ENCODE data around the gene LSP1. TPM values are rescaled to one million over a fixed set of nuclear protein-coding genes. Genes with fewer than 3 reads are reported as not detected.

Gene LSP1, protein sequence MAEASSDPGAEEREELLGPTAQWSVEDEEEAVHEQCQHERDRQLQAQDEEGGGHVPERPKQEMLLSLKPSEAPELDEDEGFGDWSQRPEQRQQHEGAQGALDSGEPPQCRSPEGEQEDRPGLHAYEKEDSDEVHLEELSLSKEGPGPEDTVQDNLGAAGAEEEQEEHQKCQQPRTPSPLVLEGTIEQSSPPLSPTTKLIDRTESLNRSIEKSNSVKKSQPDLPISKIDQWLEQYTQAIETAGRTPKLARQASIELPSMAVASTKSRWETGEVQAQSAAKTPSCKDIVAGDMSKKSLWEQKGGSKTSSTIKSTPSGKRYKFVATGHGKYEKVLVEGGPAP
- total RNA-seq (2022; extraction: Qiagen RNA extraction): 1.6 to 2.3 TPM (median 1.8 TPM) in 5 replicates

DNA sequence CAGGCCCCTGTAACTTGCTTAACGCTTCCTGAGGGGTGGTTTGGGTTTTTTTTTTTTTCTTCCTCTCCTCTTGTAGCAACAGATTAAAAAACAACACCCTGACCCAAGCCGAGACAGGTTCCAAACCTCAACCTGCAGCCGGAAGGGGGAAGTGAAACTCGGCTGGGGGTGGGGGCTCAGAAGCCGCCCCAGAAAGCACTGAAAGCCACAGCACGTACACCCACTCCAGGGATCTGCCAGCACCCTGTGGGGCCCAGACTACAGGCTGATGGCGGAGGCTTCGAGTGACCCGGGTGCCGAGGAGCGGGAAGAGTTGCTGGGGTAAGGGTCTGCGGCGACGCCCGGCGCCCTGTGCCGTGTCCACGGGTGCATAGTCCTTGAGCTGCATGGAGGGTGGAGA, at the start of gene LSP1:
Gene LSP1, plus strand, starts transcription at position 208 of the 400 bp plus-strand sequence. Its CDS starts 61 bp downstream, at position 269.

DNA sequence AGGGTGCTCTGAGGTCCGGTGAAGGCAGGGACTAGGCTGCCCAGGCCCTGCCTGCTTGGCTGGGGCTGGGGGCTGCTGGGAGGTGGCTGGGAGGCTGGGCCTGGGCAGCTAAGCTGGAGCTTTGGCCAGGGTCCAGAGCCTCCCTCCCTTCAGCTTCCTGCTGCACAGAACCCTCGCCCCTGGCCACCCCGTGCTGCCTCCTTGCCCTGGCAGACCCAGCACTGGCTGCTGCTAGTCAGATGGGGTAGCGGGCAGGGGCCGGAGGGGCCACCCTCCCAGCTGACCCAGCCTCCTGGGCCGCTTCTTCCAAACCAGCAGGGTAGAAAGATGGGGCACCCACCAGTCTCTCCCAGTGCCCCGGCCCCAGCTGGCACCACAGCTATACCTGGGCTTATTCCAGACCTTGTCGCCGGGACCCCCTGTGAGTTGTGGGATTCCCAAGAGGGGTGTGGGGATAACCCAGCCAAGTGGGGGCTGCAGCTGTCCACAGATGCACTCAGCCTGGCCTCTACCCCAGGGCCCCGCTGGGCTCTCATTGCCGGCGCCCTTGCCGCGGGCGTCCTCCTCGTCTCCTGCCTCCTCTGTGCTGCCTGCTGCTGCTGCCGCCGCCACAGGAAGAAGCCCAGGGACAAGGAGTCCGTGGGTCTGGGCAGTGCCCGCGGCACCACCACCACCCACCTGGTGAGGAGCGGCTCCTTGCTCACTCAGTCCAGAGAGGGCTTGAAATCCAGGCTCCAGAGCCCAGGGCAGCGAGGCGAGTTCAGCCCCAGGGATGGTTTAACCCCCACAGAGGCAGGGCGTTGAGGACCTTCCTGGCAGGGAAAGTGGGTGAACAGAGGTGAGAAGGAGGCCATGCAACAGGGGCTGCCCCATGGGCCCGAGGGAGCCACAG, 17.9 kb upstream of the LSP1 start, which contains the start of gene SYT8:
Gene SYT8, plus strand, starts transcription at position 212 of the 892 bp plus-strand sequence. Its CDS starts 116 bp downstream, at position 328.

DNA sequence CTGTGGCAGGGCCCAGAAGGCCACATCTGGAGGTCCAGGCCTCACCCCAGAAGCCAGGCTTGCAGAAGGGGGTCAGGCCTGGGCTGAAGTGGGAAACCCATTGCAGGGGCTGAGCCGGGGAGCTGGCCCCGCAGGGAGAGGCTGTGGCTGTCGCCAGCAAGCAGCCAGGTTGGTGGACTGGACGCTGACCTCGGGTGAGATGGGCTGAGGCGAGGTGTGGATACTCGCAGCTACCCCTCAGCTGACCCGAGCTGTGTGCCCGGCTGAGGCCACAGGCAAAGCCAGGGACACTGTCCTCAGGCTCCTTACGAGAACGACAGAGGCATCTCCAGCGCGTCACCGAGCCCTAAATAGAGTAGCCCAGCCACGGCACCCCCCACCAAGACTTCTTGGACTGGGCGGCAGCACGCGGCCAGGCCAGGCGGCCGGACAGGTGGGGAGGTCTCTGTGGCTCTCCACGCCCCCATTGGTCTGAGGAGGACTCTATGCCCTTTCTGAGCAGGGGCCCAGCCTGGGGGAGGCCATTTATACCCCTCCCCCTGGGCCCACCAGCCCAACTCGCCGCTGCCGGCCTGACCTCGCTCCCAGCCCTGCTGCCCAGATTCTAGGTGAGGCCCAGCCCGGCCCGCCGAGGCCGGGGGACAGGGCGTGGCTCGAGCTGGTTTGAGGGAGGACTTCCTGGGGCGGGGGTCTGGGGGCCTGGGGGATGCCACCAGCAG, 14.3 kb upstream of the LSP1 start, which contains the start of gene TNNI2:
Gene TNNI2, plus strand, starts transcription at position 556 of the 719 bp plus-strand sequence. CDS start 716 bp downstream, outside the sequence.

DNA sequence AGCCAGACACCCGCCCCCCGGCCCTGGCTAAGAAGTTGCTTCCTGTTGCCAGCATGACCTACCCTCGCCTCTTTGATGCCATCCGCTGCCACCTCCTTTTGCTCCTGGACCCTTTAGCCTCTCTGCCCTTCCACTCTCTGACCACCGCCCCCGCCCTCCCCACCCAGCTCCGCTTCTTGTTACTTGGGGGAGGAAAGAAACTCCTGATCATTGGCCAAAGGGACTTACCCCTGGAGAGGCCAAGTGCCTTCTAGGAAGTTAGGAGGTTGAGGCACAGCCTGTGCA, 38.9 kb downstream of the LSP1 start, which contains the start of gene PRR33:
Gene PRR33, minus strand, starts transcription at position 65 of the 285 bp plus-strand sequence. CDS start 1,311 bp downstream, outside the sequence.

DNA sequence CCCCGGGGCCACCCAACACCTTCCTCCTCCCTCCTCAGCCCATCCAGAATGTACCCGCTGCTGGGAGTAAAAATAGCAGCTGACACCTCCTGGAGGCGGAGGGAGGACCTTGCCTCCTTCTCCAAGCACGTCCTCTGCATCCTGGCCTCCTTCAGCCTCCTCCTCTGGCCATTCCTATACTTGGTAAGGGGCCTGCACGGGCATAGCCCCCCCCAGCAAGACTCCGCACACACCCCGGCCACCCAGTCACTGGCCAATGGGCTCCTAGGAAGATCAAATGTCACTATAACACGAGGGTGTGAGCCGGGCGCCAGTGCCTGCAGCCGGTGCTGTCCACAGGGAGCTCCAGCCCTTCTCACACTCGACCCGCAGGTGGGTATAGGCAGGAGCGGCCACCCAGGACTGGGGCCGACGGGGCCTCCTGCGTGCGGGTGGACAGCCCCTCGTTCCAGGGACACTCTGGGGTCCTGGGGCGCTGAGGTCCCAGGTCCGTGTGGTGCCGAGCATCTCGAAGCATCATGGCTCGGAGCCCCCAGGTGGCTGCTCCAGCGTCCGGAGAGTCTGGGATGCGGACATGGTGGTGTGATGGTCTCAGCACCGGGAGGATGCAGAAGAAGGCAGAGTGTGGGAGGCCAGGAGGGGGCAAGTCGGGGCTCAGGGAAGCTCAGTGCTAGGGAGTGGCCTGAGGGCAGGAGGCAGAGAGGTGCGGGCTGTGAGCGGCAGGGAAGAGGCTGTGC, 66.7 kb downstream of the LSP1 start, which contains the start of gene TNNT3:
Gene TNNT3, plus strand, starts transcription at position 313 of the 737 bp plus-strand sequence. CDS start 3,172 bp downstream, outside the sequence.

Other genes with a start within 250 kb of the LSP1 start
- not detected in 5 replicates for gene KRTAP5-3, start 244.6 kb upstream of the LSP1 start, total RNA-seq (2022; extraction: Qiagen RNA extraction)
- not detected in 5 replicates for gene KRTAP5-4, start 230.9 kb upstream of the LSP1 start, total RNA-seq (2022; extraction: Qiagen RNA extraction)
- gene KRTAP5-5, start 223.3 kb upstream of the LSP1 start, total RNA-seq (2022; extraction: Qiagen RNA extraction): not detected in 5 replicates
- not detected in 5 replicates for gene KRTAP5-6, start 155.9 kb upstream of the LSP1 start, total RNA-seq (2022; extraction: Qiagen RNA extraction)
- gene IFITM10, start 102.5 kb upstream of the LSP1 start, total RNA-seq (2022; extraction: Qiagen RNA extraction): 1.1 to 2.1 TPM (median 1.4 TPM) in 5 replicates
- 397 to 634 TPM (median 550 TPM) in 5 replicates for gene CTSD, start 89.2 kb upstream of the LSP1 start, total RNA-seq (2022; extraction: Qiagen RNA extraction)
- 0.43 to 1.1 TPM (median 0.55 TPM) in 5 replicates for gene SYT8, start 18.1 kb upstream of the LSP1 start, total RNA-seq (2022; extraction: Qiagen RNA extraction)
- gene TNNI2, start 14.1 kb upstream of the LSP1 start, total RNA-seq (2022; extraction: Qiagen RNA extraction): 0.25 to 0.40 TPM (median 0.28 TPM) in 4 of 5 replicates, not detected in the other
- not detected in 5 replicates for gene PRR33, start 38.8 kb downstream of the LSP1 start, total RNA-seq (2022; extraction: Qiagen RNA extraction)
- 0.10 to 0.26 TPM (median 0.11 TPM) in 3 of 5 replicates, not detected in the others for gene TNNT3, start 66.6 kb downstream of the LSP1 start, total RNA-seq (2022; extraction: Qiagen RNA extraction)
- 138 to 166 TPM (median 157 TPM) in 5 replicates for gene MRPL23, start 94.2 kb downstream of the LSP1 start, total RNA-seq (2022; extraction: Qiagen RNA extraction)
- 11.0 to 21.2 TPM (median 17.5 TPM) in 5 replicates for gene H19, start 144.8 kb downstream of the LSP1 start, total RNA-seq (2022; extraction: Qiagen RNA extraction)